SU-DHL-6 (cell line): ENCODE results near the gene CFDP1.

ENCODE experiments used
- H2AFZ ChIP-seq: fragments of 200-600 bp; sonication (generic); 2 replicates; pipeline ENCODE4 v1.6.1; 2014; ENCODE audit warnings: low read depth, mild to moderate bottlenecking, moderate library complexity, mixed read lengths, antibody characterized with exemption, low read length; ENCODE audit not compliant: severe bottlenecking
- H3F3A ChIP-seq: fragments of 200-600 bp; shearing (Covaris generic); 2 replicates; pipeline ENCODE4 v1.6.0; 2016; ENCODE audit warnings: antibody characterized with exemption, mild to moderate bottlenecking; ENCODE audit not compliant: insufficient read depth
- H3K27ac ChIP-seq: fragments of 200-600 bp; sonication (generic); 2 replicates; pipeline ENCODE4 v1.5.1; 2016; ENCODE audit warnings: low read depth, mild to moderate bottlenecking, low read length, moderate library complexity, mixed read lengths
- H3K27me3 ChIP-seq: fragments of 200-600 bp; sonication (generic), shearing (Covaris generic); 2 replicates; pipeline ENCODE4 v1.6.0; 2014; ENCODE audit warnings: mild to moderate bottlenecking, low read length
- H3K36me3 ChIP-seq: fragments of 200-600 bp; sonication (generic); 2 replicates; pipeline ENCODE4 v1.6.1; 2014; ENCODE audit warnings: mild to moderate bottlenecking, low read length, mixed read lengths
- H3K4me2 ChIP-seq: fragments of 300-600, 200-600 bp; shearing (Covaris generic), sonication (generic); 2 replicates; pipeline ENCODE4 v1.6.0; 2014; ENCODE audit warnings: low read length, low read depth, mild to moderate bottlenecking; ENCODE audit not compliant: poor library complexity, severe bottlenecking
- H3K4me3 ChIP-seq: fragments of 200-600 bp; sonication (generic); 2 replicates; pipeline ENCODE4 v1.5.1; 2014; ENCODE audit warnings: antibody characterized with exemption, low read length, mild to moderate bottlenecking, mixed read lengths; ENCODE audit not compliant: insufficient read depth, poor library complexity, severe bottlenecking
- H3K79me2 ChIP-seq: fragments of 200-600 bp; sonication (generic); 2 replicates; pipeline ENCODE4 v1.6.1; 2014; ENCODE audit warnings: mild to moderate bottlenecking, low read length, moderate library complexity; ENCODE audit not compliant: insufficient read depth
- H3K9ac ChIP-seq: fragments of 200-600 bp; sonication (generic); 2 replicates; pipeline ENCODE4 v1.7.0; 2014; ENCODE audit warnings: mild to moderate bottlenecking, low read length
- H3K9me2 ChIP-seq: fragments of 200-600 bp; sonication (generic); replicated peaks from 2 replicates; pipeline ENCODE4 v1.6.1; 2014; ENCODE audit warnings: low read length; ENCODE audit not compliant: insufficient read depth
- H3K9me3 ChIP-seq: fragments of 200-600 bp; sonication (generic); 2 replicates; pipeline ENCODE4 v1.6.1; 2014; ENCODE audit warnings: low read length, mixed read lengths; ENCODE audit not compliant: insufficient read depth
- H4K20me1 ChIP-seq: fragments of 200-600 bp; sonication (generic); 2 replicates; pipeline ENCODE4 v1.6.1; 2014; ENCODE audit warnings: low read depth, mild to moderate bottlenecking, antibody characterized with exemption, low read length, moderate library complexity, mixed read lengths
- EZH2phosphoT487 ChIP-seq: fragments of 200-600 bp; sonication (generic), shearing (Covaris generic); conservative IDR thresholded peaks from 2 replicates; pipeline ENCODE4 v1.6.1; 2018; ENCODE audit warnings: mild to moderate bottlenecking, antibody characterized with exemption, low read length, moderate library complexity, mixed read lengths
- TF ChIP-seq, protein P1 (sequence below): fragments of 200-600 bp; sonication (generic); IDR thresholded peaks from one replicate; pipeline ENCODE4 v1.5.1; 2017; ENCODE audit warnings: antibody characterized with exemption, mild to moderate bottlenecking, low read length, moderate library complexity; ENCODE audit not compliant: insufficient read depth, poor library complexity, severe bottlenecking

CFDP1 gene

DNA sequence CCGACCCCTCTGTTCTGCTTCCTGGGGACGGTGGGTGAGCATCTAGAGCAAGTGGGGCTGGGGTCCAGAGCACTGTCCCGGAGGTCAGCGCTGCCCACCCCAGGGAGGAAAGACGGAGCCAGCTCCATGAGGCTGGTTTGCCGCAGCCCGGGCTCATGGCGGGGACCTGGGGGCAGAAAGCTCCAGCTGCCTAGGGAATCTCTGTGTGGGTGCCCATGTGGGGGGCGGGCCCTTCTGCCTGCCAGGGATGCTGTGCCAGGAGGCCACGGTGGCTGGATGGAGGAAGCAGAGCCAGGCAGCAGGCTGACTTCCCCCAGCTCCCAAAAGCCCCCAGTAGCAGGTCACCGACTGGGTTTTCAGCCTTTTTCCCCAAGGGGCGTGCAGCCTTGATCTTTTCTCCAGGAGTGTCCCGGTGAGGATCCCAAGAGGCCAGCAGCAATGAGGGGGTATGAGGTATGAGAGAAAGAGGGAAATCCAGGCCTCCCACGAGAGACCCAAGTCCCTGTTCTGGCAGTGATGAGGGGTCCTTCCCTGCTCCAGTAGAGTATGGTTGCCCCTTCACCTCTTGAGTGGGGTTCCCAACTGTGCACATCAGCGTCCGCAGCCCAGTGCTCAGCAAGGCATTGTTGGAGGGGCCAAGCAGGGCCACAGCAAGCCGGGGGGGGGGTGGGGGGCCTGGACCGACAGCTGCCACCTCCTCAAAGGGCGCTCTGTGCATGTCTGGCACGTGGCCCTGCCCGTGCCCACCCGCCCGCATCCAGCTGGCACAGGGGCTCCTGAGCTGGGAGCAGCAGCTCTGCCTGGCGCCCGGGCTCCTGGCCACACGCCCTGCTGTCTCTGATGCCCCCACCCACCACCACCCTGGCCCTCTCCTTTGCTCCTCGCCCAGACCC lies 166.3 kb downstream of the CFDP1 start:
- Histone ChIP-seq H3K9me3 (no peaks in the 10 kb centered on the region), H4K20me1 (no peaks in the 10 kb centered on the region), H3K4me3 (no peak overlapping the region), H3K27ac (no peak overlapping the region), H3K9ac (no peak overlapping the region), H3K36me3 (no peaks in the 10 kb centered on the region), H3K79me2 (no peaks in the 10 kb centered on the region), H3K4me2 (no peak overlapping the region), H3F3A (no peaks in the 10 kb centered on the region), H2AFZ (no peak overlapping the region), H3K9me2 (no peaks in the 10 kb centered on the region), H3K27me3 (no peaks in the 10 kb centered on the region)
- TF ChIP-seq EZH2phosphoT487: no peak
- TF ChIP-seq, protein P1, sequence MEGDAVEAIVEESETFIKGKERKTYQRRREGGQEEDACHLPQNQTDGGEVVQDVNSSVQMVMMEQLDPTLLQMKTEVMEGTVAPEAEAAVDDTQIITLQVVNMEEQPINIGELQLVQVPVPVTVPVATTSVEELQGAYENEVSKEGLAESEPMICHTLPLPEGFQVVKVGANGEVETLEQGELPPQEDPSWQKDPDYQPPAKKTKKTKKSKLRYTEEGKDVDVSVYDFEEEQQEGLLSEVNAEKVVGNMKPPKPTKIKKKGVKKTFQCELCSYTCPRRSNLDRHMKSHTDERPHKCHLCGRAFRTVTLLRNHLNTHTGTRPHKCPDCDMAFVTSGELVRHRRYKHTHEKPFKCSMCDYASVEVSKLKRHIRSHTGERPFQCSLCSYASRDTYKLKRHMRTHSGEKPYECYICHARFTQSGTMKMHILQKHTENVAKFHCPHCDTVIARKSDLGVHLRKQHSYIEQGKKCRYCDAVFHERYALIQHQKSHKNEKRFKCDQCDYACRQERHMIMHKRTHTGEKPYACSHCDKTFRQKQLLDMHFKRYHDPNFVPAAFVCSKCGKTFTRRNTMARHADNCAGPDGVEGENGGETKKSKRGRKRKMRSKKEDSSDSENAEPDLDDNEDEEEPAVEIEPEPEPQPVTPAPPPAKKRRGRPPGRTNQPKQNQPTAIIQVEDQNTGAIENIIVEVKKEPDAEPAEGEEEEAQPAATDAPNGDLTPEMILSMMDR: no peak

DNA sequence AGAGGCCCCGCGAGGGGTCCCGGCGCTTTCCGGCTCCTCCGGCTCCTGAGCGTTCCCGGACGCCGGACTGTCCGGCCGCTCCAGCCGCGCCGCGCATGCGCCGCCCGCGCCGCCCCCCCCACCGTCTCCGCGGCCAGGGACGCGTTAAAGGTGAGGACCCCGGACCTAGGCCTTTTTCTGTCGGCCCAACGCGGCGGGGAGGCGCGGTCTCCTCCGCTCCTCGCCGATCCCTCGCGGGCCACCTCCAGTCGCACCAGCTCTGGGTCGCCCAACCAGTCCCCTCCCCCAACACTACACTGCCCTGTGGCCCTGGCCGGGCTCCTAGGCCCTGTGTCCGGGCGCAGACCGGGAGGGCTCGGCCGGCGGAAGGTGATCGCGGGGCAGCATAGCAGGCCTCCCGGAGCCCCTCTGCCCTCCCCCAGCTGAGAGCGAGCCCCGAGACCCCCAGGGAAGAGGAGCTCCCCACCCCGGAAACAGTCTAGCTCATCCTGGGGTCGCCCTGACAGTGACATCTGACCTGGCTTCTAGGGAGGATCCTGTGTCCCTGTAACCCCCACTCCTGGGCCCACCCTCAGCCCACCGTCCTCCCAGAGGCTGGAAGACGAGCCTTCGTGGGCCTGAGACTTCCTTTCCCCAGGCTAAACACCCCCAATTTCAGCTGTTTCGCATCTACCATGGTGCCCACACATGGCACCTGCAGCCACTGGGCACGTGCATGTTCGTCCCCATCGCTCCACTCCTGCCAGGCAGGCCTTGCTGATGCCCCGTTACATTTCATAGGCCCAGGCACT lies 167.2 kb downstream of the CFDP1 start:
- Histone ChIP-seq H3K27me3 (no peaks in the 10 kb centered on the region), H3K9me2 (no peaks in the 10 kb centered on the region), H3K79me2 (no peaks in the 10 kb centered on the region), H4K20me1 (no peaks in the 10 kb centered on the region), H2AFZ (peak overlapping the region; percentile 54), H3F3A (no peaks in the 10 kb centered on the region), H3K4me3 (peak overlapping the region; percentile 51), H3K27ac (no peak overlapping the region), H3K9me3 (no peaks in the 10 kb centered on the region), H3K36me3 (no peaks in the 10 kb centered on the region), H3K4me2 (peak overlapping the region; percentile 42), H3K9ac (peak overlapping the region; percentile 50; the same call in 1 of the 2 replicates)
- TF ChIP-seq, protein P1: no peak
- no peak for TF ChIP-seq EZH2phosphoT487

DNA sequence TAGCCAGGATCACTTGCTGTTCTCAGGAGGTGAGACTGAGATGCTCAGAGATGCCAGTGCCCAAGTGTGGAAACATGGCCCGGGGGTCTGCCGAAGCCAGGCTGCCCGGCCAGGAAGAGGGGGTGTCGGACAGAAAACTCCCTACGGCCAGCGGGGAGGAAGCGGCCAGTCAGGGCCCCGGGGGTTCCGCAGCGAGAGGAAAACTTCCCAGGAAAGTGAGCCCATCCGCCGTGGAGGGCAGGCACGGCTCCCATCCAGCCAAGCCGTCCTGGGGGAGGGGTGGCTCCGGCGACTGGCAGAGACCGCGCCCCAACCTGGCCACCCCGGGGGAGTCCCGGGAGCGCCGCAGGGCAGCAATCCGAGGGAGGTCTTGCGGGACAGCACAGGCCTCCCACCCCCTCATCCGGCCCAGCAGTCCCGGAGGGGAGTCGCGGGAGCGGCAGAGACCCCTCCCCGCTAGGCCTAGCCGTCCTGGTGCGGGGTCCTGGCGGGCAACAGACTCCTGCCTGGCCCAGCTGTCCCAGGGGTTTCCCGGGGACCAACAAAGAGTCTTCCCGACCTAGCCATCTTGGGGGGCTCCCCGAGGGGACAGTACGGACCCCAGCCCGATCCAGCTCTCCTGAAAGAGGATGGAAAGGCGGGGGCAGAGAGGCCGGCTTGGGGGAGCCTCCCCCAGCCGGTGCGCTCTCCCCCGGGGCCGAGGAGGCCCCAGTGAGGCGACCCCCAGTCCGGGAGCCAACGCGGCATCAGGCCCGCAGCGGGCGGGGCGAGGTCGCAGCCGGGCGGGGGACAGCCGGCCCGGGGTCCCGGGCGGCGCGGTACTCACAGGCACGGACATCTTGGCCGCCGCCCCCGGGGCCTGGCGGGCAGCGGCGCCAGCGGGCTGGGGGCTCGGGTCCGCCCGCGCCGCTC lies 168.0 kb downstream of the CFDP1 start:
- H3K27me3 ChIP-seq: no peaks in the 10 kb centered on the region
- H4K20me1 ChIP-seq: no peaks in the 10 kb centered on the region
- H3K9me2 ChIP-seq: no peaks in the 10 kb centered on the region
- H3K36me3 ChIP-seq: no peaks in the 10 kb centered on the region
- H3K79me2 ChIP-seq: no peaks in the 10 kb centered on the region
- no peak overlapping the region for H3K27ac ChIP-seq
- H3K9ac ChIP-seq: peak overlapping the region; percentile 50
- no peaks in the 10 kb centered on the region for H3K9me3 ChIP-seq
- no peak for TF ChIP-seq EZH2phosphoT487
- TF ChIP-seq, protein P1: no peak
- H2AFZ ChIP-seq: peak overlapping the region; percentile 30
- H3F3A ChIP-seq: no peaks in the 10 kb centered on the region
- H3K4me3 ChIP-seq: peak overlapping the region; percentile 51
- peak overlapping the region; percentile 42 for H3K4me2 ChIP-seq
